ENCODE data around the gene CPAMD8.

GRCh38 chr19:17075864-17076542, 49.4 kb upstream of the CPAMD8 start:
- TF ChIP-seq CTCF (IDR thresholded peaks at IDR 0.05): no peak
- no peak for TF ChIP-seq POLR2A (IDR thresholded peaks at IDR 0.05)

All from body of pancreas (tissue), 4 donors.